ENCODE data around the gene NFKBIE.

DNA sequence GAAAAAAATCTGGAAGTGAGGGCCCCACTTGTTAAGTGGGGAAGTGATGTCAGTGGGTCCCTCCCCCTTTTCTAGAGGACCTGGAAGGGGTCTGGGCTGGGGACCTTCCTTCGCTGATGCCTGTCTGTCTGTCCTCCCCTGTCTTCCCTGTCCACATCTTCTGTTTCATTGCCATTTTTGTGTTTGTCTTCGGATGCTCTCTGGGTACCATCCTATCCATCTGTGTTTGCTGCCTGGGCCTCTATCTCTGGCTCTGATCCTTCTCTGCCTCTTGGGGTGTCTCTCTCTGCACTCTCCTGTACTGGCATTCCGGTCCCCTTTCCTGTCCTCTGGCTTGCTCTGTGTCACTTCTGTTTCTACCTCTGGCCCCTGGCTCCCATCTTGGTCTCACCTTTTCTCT lies 7.2 kb upstream of the NFKBIE start:
- TF ChIP-seq, protein P1, sequence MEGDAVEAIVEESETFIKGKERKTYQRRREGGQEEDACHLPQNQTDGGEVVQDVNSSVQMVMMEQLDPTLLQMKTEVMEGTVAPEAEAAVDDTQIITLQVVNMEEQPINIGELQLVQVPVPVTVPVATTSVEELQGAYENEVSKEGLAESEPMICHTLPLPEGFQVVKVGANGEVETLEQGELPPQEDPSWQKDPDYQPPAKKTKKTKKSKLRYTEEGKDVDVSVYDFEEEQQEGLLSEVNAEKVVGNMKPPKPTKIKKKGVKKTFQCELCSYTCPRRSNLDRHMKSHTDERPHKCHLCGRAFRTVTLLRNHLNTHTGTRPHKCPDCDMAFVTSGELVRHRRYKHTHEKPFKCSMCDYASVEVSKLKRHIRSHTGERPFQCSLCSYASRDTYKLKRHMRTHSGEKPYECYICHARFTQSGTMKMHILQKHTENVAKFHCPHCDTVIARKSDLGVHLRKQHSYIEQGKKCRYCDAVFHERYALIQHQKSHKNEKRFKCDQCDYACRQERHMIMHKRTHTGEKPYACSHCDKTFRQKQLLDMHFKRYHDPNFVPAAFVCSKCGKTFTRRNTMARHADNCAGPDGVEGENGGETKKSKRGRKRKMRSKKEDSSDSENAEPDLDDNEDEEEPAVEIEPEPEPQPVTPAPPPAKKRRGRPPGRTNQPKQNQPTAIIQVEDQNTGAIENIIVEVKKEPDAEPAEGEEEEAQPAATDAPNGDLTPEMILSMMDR (conservative IDR thresholded peaks at IDR 0.05; ENCODE audit: low read depth, low read length) = no peak
- no peak for TF ChIP-seq EZH2 (IDR thresholded peaks at IDR 0.05; ENCODE audit: low read length, unreplicated experiment)
- TF ChIP-seq EZH2phosphoT487 (IDR thresholded peaks at IDR 0.05; ENCODE audit: borderline replicate concordance, low read length) = no peak
